Pancreas (tissue), 10 donors: ENCODE measurements around the gene FAM210B. TPM values are rescaled to one million over a fixed set of nuclear protein-coding genes. Genes with fewer than 3 reads are reported as not detected.

ENCODE experiments used
- ATAC-seq, 4 donors: fragments of 200-7000 bp; cut with Tn5 transposase; one replicate each; pipeline versions ENCODE4 v1.8.0 to v1.9.1; 2020; ENCODE audit warnings: mild to moderate bottlenecking in 4 of 4, moderate library complexity in 4 of 4
- DNase-seq, 6 donors: peaks; one replicate each; pipeline ENCODE4 v3.0.0-alpha.2; 2020
- FAIRE-seq: peaks from 2 replicates; lab custom pipeline; 2012; peaks lifted over from hg19 to GRCh38; lab: Jason Lieb, UNC
- H3K27ac ChIP-seq, 4 donors: fragments of 200-600 bp; sonication (generic); 1 replicate in 3 of 4; 2 replicates in 1 of 4; pipeline versions ENCODE4 v1.5.0 to v1.8.0; 2020
- H3K27me3 ChIP-seq, 4 donors: fragments of 200-600 bp; one replicate each; pipeline ENCODE4 v1.8.0; 2021
- H3K36me3 ChIP-seq, 3 donors: fragments of 200-600 bp; sonication (generic) in 1 of 3; one replicate each; pipeline versions ENCODE4 v1.5.0 to v1.8.0; 2020 to 2021
- H3K4me1 ChIP-seq, 3 donors: fragments of 200-600 bp; one replicate each; pipeline ENCODE4 v1.8.0; 2021
- H3K4me3 ChIP-seq, 4 donors: fragments of 200-600 bp; sonication (generic) in 2 of 4; one replicate each; pipeline versions ENCODE4 v1.5.0 to v1.8.0; 2020 to 2021
- H3K9me3 ChIP-seq, 4 donors: fragments of 200-600 bp; one replicate each; pipeline ENCODE4 v1.8.0; 2021
- CTCF ChIP-seq, 4 donors: fragments of 200-600 bp; sonication (generic) in 3 of 4; IDR thresholded peaks; one replicate each; pipeline versions ENCODE4 v1.5.0 to v1.8.0; 2021; ENCODE audit warnings: antibody characterized with exemption in 4 of 4
- WGBS, 2 donors: extraction: QIAGEN DNeasy Blood & Tissue Kit; methylation state at CpG; one replicate each; pipeline ENCODE4 v1.1.7; 2013; 5-methylcytosine and 5-hydroxymethylcytosine counted together
- intact Hi-C, 3 donors: fragments of 100-400 bp; cut with DNase I; formaldehyde crosslinking; loops; one replicate each; pipeline versions ENCODE4 v1.11.1 to v1.14.2; 2022
- polyA plus RNA-seq, 2 donors: library from polyadenylated mRNA; stranded (reverse); fragments of 200-250 nt; gene quantifications; one replicate each; pipeline ENCODE4 v1.2.3, GENCODE V29; 2013
- total RNA-seq, 6 donors: library from RNA; stranded (reverse); fragmentation: NEBNext Ultra II Directional in 4 of 6; extraction: Animal tissue kit (Norgen Biotek cat#: 25700) in 4 of 6; gene quantifications; one replicate each; pipeline versions ENCODE4 v1.2.1 to v1.2.4, GENCODE V29; 2021 to 2023
- donor health status: healthy with polysubstance abuse.
- donor health status: DM: no; HTN: no; CAD: no; lungs with moderate emphysema.
- donor health status: DM: no; HTN: no; CAD: no.
- donor health status: control.
- donor health status: control.
- donor health status: Bipolar disorder and iron deficiency.
- donor health status: DM: yes; HTN: yes; CAD: no.
- donor health status: DM: no; HTN: no; CAD: no.
- donor health status: DM: no; HTN: no; CAD: no.
- donor health status: DM: yes; HTN: yes; CAD: no.

FAM210B gene
- total and polyA plus RNA-seq, 8 donors, result 13.1 to 29.6 (median 24.8) TPM

GRCh38 chr20:56381501-56381900 lies 22.7 kb downstream of the FAM210B start:
- intact Hi-C loops, result no loop called here
- WGBS, 2 donors, result 97 to 98% methylated on average over 1 of the region's 1 CpG

GRCh38 chr20:56382696-56383095 lies 23.9 kb downstream of the FAM210B start:
- no peak for TF ChIP-seq CTCF (IDR thresholded peaks at IDR 0.05)
- no peaks in the 10 kb centered on the region for H3K27me3 ChIP-seq
- ATAC-seq (no peak), DNase-seq (no peak), FAIRE-seq (no peak)
- H3K9me3 ChIP-seq, result no peaks in the 10 kb centered on the region
- no peaks in the 10 kb centered on the region for H3K36me3 ChIP-seq
- WGBS, 2 donors, result 67 to 69% methylated on average over 4 of the region's 4 CpGs
- no peak overlapping the region for H3K27ac ChIP-seq
- no peak overlapping the region for H3K4me3 ChIP-seq
- intact Hi-C loops, result no loop called here
- H3K4me1 ChIP-seq, result peaks cover 0 to 4% (median 0%) of the 10 kb centered on the region in 3 donors

More at GRCh38 chr20:56381501-56381900, 22.7 kb downstream of the FAM210B start:
- Histone ChIP-seq H3K27ac (no peak overlapping the region), H3K36me3 (no peaks in the 10 kb centered on the region), H3K4me3 (no peak overlapping the region), H3K9me3 (no peaks in the 10 kb centered on the region), H3K27me3 (no peaks in the 10 kb centered on the region), H3K4me1 (peaks cover 0 to 4% (median 0%) of the 10 kb centered on the region in 3 donors)
- no peak for TF ChIP-seq CTCF (IDR thresholded peaks at IDR 0.05)
- no peak for DNase-seq
- no peak for ATAC-seq
- FAIRE-seq, result no peak

GRCh38 chr20:56383334-56383733 lies 24.6 kb downstream of the FAM210B start:
- TF ChIP-seq CTCF (IDR thresholded peaks at IDR 0.05), result no peak
- Histone ChIP-seq H3K36me3 (no peaks in the 10 kb centered on the region), H3K9me3 (no peaks in the 10 kb centered on the region), H3K4me3 (no peak overlapping the region), H3K27ac (no peak overlapping the region), H3K27me3 (no peaks in the 10 kb centered on the region), H3K4me1 (peaks cover 0 to 4% (median 0%) of the 10 kb centered on the region in 3 donors)
- DNase-seq (no peak), ATAC-seq (no peak), FAIRE-seq (no peak)
- WGBS, 2 donors, result 91 to 92% methylated on average over 8 of the region's 8 CpGs
- intact Hi-C loops, result no loop called here

GRCh38 chr20:56385130-56385529 lies 26.4 kb downstream of the FAM210B start:
- no peak for FAIRE-seq
- intact Hi-C loops, result no loop called here

More at GRCh38 chr20:56385130-56385529, 26.4 kb downstream of the FAM210B start:
- Histone ChIP-seq H3K36me3 (no peaks in the 10 kb centered on the region), H3K4me3 (no peak overlapping the region), H3K27ac (no peak overlapping the region), H3K27me3 (no peaks in the 10 kb centered on the region), H3K4me1 (peaks cover 0 to 4% (median 0%) of the 10 kb centered on the region in 3 donors), H3K9me3 (no peaks in the 10 kb centered on the region)
- TF ChIP-seq CTCF (IDR thresholded peaks at IDR 0.05), result no peak
- no peak for DNase-seq
- no peak for ATAC-seq
- 93 to 96% methylated on average over 4 of the region's 4 CpGs for WGBS, 2 donors
